Measurements from ENCODE around the gene CGB7. TPM values are rescaled to one million over a fixed set of nuclear protein-coding genes. Genes with fewer than 3 reads are reported as not detected.
A peak's percentile ranks its signal among the peaks of the same experiment; 100 is the strongest.

Gene CGB7
- total and polyA plus RNA-seq, 2 of the 13 experiments (the other 11 are each of a cell fraction or from before 2014, with no cell fraction given): 0.07 TPM; not detected in 1

GRCh38 chr19:49017666-49018351 lies 39.7 kb downstream of the CGB7 start (continued):
- 0 out of 2 replicates have a peak, but pooled peaks have one; percentile 40 for TF ChIP-seq ZNF749 (CRISPR knock-in tag; IDR thresholded peaks at IDR 0.05; ENCODE audit: borderline replicate concordance)
- TF ChIP-seq TFE3 (CRISPR knock-in tag; IDR thresholded peaks at IDR 0.05): no peak
- TF ChIP-seq SALL1 (CRISPR knock-in tag; IDR thresholded peaks at IDR 0.05): peak; percentile 56; the same call in 1 of the 2 replicates
- TF ChIP-seq RBFOX2 (IDR thresholded peaks at IDR 0.05; ENCODE audit: low read depth, low read length): peak; percentile 56
- TF ChIP-seq ZNF766 (CRISPR knock-in tag; IDR thresholded peaks at IDR 0.05; ENCODE audit: borderline replicate concordance): 0 out of 2 replicates have a peak, but pooled peaks have one; percentile 23
- TF ChIP-seq KDM2A (CRISPR knock-in tag; IDR thresholded peaks at IDR 0.05; ENCODE audit: borderline replicate concordance, low read depth): peak; percentile 91
- TF ChIP-seq RFXAP (CRISPR knock-in tag; IDR thresholded peaks at IDR 0.05; ENCODE audit: borderline replicate concordance): 0 out of 2 replicates have a peak, but pooled peaks have one; percentile 23
- peak; percentile 66; the same call in 1 of the 2 replicates for TF ChIP-seq ZSCAN21 (CRISPR knock-in tag; IDR thresholded peaks at IDR 0.05; ENCODE audit: borderline replicate concordance)

GRCh38 chr19:49017041-49017665 lies 40.4 kb downstream of the CGB7 start, which contains the start of gene LHB:
TSS of gene LHB (minus strand) at chr19:49017091. CDS start at chr19:49017081, 10 bp downstream.
- Histone ChIP-seq H3K4me2 (ENCODE audit: low read depth, low read length) (peak within 1 kb of the TSS; percentile 98), H3K79me2 (ENCODE audit: insufficient read depth, low read length) (no peaks in the 10 kb centered on the region), H2AFZ (ENCODE audit: low read length) (no peak within 1 kb of the TSS), H3K9me3 (ENCODE audit: low read length) (no peaks in the 10 kb centered on the region), H3K4me1 (ENCODE audit: insufficient read depth, low read length) (peaks cover 27% of the 10 kb centered on the region), H3K27ac (ENCODE audit: extremely low read length, insufficient read depth, low read length) (no peak within 1 kb of the TSS), H3K9ac (ENCODE audit: insufficient read depth, low read depth, low read length) (no peak within 1 kb of the TSS), H4K20me1 (ENCODE audit: insufficient read depth, low read length) (no peaks in the 10 kb centered on the region), H3K4me3 (replicated peaks in 1 of 3; ENCODE audit: insufficient read depth in 1 of 3, low read depth in 2 of 3, low read length in 3 of 3) (peak within 1 kb of the TSS in 2 of 3 experiments; percentile 10 to 63; a peak in 2 of 6 replicates), H3K27me3 (ENCODE audit: control insufficient read depth in 1 of 2, insufficient read depth in 2 of 2, low read length in 2 of 2) (peaks cover 0 to 24% of the 10 kb centered on the region in 2 experiments; a peak in 3 of 5 replicates), H3K36me3 (replicated peaks in 1 of 2; ENCODE audit: control insufficient read depth in 1 of 2, insufficient read depth in 2 of 2, low read length in 2 of 2) (peaks cover 4 to 23% of the 10 kb centered on the region in 2 experiments; a peak in 4 of 5 replicates)
- DNase-seq (ENCODE audit: low spot score) (no peak), ATAC-seq (no peak), FAIRE-seq (no peak)
- CTCF ChIA-PET (ENCODE audit: low intra/inter-chr PET ratio, low total read pairs): no interaction called here
- 87% methylated on average over 10 of the region's 17 CpGs for WGBS (ENCODE audit: low lambda C conversion rate)
- TF ChIP-seq ZNF280B (CRISPR knock-in tag; IDR thresholded peaks at IDR 0.05; ENCODE audit: borderline replicate concordance): peak; percentile 38; the same call in 1 of the 2 replicates
- TF ChIP-seq POLR2AphosphoS5 (IDR thresholded peaks at IDR 0.05; ENCODE audit: low read depth, low read length): 0 out of 2 replicates have a peak, but pooled peaks have one; percentile 9
- TF ChIP-seq BCL6 (CRISPR knock-in tag; IDR thresholded peaks at IDR 0.05): no peak
- in situ Hi-C loops (cut with HindIII; ENCODE audit: extremely low pct_ligation_motif_present, low pct_unique_long_range_greater_than_20kb) (no loop called here), intact Hi-C loops (cut with micrococcal nuclease; ENCODE audit: unreplicated experiment) (no loop called here)
- no TSS peak for BruUV-seq (replicated peaks)
- POLR2A ChIA-PET: interaction anchor here (2.9 kb wide), 1 partner anchor 24 kb away, joined by 21 read pairs; the partner anchor contains the start of genes GYS1 and RUVBL2
